ENCODE data around the gene ZNF518B. TPM values are rescaled to one million over a fixed set of nuclear protein-coding genes. Genes with fewer than 3 reads are reported as not detected.

The ZNF518B gene
- total and polyA plus RNA-seq, 9 of the 15 experiments (the other 6 are each of a cell fraction or from before 2014, with no cell fraction given): 13.1 to 48.9 (median 37.5) TPM

- TF ChIP-seq RBM15 (IDR thresholded peaks at IDR 0.05; ENCODE audit: insufficient read depth, low read length) (no peak), ATF7 (IDR thresholded peaks at IDR 0.05) (0 out of 2 replicates have a peak, but pooled peaks have one; percentile 53), HDAC1 (IDR thresholded peaks at IDR 0.05) (peak in 1 of 2 experiments; percentile 41; a peak in 1 of 4 replicates), L3MBTL2 (IDR thresholded peaks at IDR 0.05) (peak; percentile 94), ERF (CRISPR knock-in tag; IDR thresholded peaks at IDR 0.05) (no peak), HOMEZ (CRISPR knock-in tag; IDR thresholded peaks at IDR 0.05) (no peak), NONO (IDR thresholded peaks at IDR 0.05; ENCODE audit: low read depth in 2 of 2, low read length in 1 of 2) (0 out of 4 replicates have a peak, but pooled peaks of 1 of the 2 experiments have one; percentile 22), GABPB1 (CRISPR knock-in tag; IDR thresholded peaks at IDR 0.05) (peak; percentile 67; the same call in 1 of the 2 replicates), SOX6 (IDR thresholded peaks at IDR 0.05) (0 out of 2 replicates have a peak, but pooled peaks have one; percentile 7), SIN3A (IDR thresholded peaks at IDR 0.05; ENCODE audit: borderline replicate concordance in 2 of 2, control insufficient read depth in 1 of 2, low read depth in 2 of 2, low read length in 2 of 2) (peak in 1 of 2 experiments; percentile 49; a peak in 1 of 4 replicates), E2F6 (IDR thresholded peaks at IDR 0.05; ENCODE audit: borderline replicate concordance in 1 of 2, extremely low read depth in 1 of 2, insufficient read depth in 1 of 2, insufficient read length in 1 of 2, low read depth in 1 of 2, low read length in 1 of 2, poor library complexity in 1 of 2, severe bottlenecking in 1 of 2) (peak in 1 of 2 experiments; percentile 49), CREM (IDR thresholded peaks at IDR 0.05; ENCODE audit: low read depth) (peak; percentile 57), ZNF589 (CRISPR knock-in tag; IDR thresholded peaks at IDR 0.05; ENCODE audit: low read depth) (peak; percentile 56; the same call in 1 of the 2 replicates), VEZF1 (CRISPR knock-in tag; IDR thresholded peaks at IDR 0.05) (peak; percentile 35; the same call in 1 of the 2 replicates), KAT7 (CRISPR knock-in tag; IDR thresholded peaks at IDR 0.05; ENCODE audit: borderline replicate concordance) (no peak; the same call in 1 of the 2 replicates), RBFOX2 (IDR thresholded peaks at IDR 0.05; ENCODE audit: low read depth, low read length) (peak; percentile 78), SAP30 (IDR thresholded peaks at IDR 0.05; ENCODE audit: borderline replicate concordance, insufficient read depth, low read depth, low read length, poor library complexity, severe bottlenecking) (peak; percentile 62), POLR2G (IDR thresholded peaks at IDR 0.05; ENCODE audit: low read depth, low read length) (peak; percentile 74), CBX2 (IDR thresholded peaks at IDR 0.05; ENCODE audit: insufficient read depth, low read length, poor library complexity, severe bottlenecking) (no peak), ETV5 (CRISPR knock-in tag; IDR thresholded peaks at IDR 0.05; ENCODE audit: low read depth) (0 out of 2 replicates have a peak, but pooled peaks have one; percentile 38), ELF1 (tag; IDR thresholded peaks at IDR 0.05) (peak; percentile 51; the same call in 1 of the 2 replicates), ZZZ3 (IDR thresholded peaks at IDR 0.05) (0 out of 2 replicates have a peak, but pooled peaks have one; percentile 52)
Observed at GRCh38 chr4:10456595-10457254, 501 bp downstream of the ZNF518B start (continued).

Measured in K562 (cell line).